Stimulated activated CD4-positive, alpha-beta T cell treated with anti-CD3 and anti-CD28 coated beads, Interleukin-12 subunit alpha, Interleukin-12 subunit beta, amount 100 ng/mL, for 24 hours (primary cell): ENCODE data around the gene RTKN.
"Not testable (repeated sequence)": the region's sequence is repeated elsewhere in the genome, so short reads cannot be mapped to it uniquely, and the experiment has no call there.

Source experiments
- DNase-seq, 2 experiments: peaks; one replicate each; pipeline ENCODE4 v3.0.0-alpha.2; 2020; ENCODE audit warnings: low read depth in 2 of 2

RTKN gene, protein sequence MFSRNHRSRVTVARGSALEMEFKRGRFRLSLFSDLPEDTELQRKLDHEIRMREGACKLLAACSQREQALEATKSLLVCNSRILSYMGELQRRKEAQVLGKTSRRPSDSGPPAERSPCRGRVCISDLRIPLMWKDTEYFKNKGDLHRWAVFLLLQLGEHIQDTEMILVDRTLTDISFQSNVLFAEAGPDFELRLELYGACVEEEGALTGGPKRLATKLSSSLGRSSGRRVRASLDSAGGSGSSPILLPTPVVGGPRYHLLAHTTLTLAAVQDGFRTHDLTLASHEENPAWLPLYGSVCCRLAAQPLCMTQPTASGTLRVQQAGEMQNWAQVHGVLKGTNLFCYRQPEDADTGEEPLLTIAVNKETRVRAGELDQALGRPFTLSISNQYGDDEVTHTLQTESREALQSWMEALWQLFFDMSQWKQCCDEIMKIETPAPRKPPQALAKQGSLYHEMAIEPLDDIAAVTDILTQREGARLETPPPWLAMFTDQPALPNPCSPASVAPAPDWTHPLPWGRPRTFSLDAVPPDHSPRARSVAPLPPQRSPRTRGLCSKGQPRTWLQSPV

DNA sequence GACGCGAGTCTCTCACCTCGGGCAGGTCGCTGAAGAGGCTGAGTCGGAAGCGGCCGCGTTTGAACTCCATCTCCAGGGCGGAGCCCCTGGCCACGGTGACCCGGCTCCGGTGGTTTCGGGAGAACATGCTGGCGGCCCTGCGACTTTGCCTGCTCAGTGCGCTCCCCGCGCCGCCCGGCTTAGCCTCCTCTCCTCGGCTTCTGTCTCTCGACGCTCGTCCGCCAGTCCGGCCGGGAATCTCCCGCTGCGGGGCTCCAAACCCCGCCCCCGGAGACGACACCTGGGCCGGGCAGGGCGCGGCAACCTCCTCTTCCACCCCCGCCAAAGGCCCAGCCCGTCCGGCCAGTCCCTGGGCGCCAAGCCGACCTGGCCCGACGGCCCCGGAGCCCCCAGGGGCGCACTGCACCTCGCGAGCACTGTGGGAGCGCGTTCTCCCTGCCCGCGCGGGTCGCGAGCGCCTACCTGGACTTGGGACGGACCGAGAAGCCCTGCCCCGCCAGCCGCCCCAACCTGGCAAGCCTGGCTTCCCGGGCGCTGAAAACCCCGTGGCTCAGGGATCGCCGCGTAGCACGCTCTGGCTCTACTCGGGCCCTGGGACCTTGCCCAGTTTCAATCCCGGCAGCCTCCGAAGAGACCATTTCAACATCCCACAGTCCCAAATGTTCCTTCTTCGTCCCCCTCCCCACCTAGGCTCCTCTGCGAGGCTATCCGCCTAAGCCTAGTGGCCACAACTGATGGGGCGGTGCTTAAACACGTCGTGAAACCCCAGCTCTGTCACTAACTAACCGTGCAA, at the start of gene RTKN:
TSS of gene RTKN (minus strand) at position 248 of the 793 bp plus-strand sequence. CDS start at position 127, 121 bp downstream.
- no peak for DNase-seq

DNA sequence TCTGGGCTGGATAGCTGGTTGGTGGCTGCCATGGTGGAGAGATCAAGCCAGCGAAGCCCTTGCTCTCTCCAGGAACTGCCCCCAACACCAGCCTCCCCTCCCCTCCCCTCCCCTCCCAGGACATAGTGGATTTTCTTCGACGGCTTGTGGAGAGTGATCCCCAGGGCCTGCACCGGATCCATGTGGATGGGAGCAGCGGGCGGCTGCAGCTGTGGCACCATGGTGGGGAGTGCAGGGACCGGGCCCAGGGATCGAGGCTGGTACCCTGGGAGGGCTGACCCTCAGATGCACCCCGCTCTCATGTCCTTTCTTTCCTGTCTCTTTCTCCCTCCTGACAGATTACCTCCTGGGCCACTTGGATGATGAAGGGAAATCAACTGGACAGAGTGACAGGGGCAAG, 48.2 kb upstream of the RTKN start:
- no peak for DNase-seq

DNA sequence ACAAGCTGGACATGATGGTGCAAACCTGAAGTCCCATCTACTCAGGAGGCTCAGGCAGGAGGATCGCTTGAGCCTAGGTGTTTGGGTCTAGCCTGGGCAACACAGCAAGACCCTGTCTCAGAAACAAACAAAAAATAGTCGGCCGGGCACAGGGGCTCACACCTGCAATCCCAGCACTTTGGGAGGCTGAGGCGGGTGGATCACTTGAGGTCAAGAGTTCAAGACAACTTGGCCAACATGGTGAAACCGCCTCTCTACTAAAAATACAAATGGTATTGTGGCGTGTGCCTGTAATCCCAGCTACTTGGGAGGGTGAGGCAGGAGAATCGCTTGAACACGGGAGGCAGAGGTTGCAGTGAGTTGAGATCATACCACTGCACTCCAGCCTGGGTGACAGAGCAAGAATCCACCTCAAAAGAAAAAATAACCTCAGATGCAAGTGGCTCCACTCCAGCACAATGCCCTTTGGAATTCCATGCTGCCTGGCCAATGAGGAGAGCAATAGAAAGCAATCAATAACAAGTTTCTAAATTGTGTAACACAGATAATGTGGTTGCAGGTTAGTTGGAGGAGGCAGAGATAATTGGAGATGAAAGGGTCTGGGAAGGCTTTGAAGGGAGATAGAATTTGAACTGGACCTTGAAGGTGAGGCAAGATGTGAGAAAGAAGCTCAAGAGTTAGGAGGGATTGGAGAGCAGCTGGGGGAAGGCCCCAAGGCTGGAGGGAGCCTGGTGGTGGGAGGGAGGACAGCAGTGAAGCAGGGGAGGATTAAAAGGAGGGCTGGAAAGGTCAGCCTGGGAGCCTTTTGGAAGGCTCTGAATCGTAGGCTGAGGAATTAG, 47.1 kb upstream of the RTKN start:
- no peak for DNase-seq

DNA sequence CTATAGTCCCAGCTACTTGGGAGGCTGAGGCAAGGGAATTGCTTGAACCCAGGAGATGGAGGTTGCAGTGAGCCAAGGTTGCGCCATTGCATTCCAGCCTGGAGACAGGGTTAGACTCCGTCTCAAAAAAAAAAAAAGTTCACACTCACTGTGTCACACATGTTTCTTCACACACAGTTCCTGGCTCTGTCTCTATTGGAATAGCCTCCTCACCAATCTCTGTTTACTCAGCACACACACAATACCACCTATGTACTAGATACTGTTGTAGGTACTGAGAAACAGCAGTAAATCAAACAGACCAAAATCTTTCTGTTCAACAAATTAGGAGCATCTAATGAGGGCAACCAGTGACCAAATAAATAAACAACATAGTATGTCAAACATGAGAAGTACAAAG, 44.4 kb upstream of the RTKN start:
- DNase-seq: no peak

DNA sequence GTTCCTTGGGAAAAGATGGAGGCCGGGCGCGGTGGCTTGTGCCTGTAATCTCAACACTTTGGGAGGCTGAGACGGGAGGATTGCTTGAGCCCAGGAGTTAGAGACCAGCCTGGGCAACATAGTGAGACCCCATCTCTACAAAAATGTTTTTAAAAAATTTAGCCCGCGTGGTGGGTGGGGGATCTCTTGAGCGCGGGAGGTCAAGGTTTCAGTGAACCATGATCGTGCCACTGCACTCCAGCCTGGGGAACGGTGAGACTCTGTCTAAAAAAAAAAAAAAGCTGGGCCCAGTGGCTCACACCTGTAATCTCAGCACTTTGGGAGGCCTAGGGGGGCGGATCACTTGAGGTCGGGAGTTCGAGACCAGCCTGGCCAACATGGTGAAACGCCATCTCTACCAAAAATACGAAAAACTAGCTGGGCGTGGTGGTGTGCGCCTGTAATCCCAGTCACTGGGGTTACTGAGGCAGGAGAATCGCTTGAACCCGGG, 42.0 kb upstream of the RTKN start:
- DNase-seq: not testable (repeated sequence)

DNA sequence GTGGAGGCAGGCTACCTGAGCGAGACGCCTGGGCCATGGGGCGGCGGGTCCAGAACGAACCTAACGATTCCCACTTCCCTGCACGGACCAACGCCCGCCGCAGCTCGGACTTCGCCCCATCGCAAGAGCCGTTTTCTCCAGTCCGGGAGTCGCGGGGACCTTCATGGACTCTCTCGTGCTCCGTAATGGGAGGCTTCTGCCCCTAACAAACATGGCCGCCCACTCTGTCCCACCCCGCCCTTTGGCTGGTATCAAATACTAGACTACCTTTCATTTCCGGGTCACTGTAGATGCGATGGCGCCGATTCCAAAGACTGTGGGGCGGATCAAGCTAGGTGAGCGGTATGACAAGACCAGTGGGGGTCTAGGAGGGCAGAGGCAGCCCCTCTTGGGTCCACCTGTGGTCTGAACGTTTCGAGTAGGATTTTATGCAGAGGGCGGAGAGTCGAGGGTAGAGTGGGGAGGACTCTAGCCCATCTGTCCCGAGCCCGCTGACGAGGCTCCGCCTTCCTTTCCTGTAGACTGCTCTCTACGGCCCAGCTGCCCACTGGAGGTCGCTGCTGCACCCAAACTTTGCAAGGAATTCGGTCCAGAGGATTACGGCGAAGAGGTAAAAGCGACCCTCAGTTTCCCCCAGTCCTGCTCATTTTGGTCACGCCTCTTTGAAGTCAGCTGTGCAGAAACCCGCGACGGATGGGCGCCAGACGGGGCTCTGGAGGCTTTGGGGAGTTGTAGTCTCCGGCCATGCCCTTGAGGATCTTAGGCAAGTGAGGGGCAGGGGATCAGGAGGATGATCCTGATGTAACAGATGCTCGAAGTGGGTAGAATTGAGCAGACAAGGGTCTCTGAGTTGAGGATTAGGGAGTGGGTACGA, 41.3 kb upstream of the RTKN start, which contains the start of the genes CCDC142 and TTC31:
TSS of gene CCDC142 (minus strand) at position 198 of the 874 bp plus-strand sequence. CDS start at position 37, 161 bp downstream.
TSS of gene TTC31 (plus strand) at position 281 of the 874 bp plus-strand sequence. CDS start at position 296, 15 bp downstream.
- DNase-seq: peak; percentile 85 to 93

DNA sequence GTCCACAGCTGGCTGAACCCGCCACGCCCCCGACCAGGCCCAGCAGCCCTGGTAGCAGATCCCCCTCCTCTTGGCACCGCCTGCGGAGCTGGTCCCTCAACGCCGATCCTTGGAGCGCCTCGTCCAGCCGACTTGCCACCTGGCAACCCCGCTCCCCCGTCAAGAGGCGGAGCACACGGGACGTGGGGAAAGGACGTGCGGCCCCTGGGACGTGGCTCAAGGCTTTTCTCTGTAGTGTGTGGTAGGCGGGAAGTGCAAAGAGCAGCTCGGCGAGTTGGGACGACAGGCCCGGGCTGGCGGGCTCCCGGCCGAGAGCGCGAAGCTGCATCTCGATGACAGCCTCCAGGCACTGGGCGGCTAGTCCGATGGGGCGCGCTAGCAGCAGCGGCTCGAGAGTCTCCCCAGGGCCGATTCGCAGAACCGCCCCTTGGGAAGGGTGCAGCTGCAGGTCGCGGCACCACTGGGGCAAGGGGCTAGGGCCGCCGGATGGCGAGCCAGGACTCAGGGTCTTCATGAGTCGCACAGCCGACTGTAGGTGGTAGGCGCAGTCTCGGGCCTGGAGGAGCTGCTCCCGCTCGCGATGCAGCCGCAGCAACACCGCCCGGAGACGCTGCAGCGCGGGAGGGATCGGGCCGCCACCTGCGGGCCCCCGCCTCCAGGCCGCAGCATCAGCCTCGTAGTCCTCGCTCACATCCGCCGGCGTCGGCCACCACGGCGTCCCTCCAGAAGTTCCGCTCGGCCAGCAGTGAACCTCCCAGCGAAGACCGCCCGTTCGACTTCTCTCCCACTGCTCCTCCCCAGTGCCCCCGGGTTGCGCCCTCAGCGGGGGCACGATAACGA, 40.4 kb upstream of the RTKN start:
- DNase-seq: no peak

DNA sequence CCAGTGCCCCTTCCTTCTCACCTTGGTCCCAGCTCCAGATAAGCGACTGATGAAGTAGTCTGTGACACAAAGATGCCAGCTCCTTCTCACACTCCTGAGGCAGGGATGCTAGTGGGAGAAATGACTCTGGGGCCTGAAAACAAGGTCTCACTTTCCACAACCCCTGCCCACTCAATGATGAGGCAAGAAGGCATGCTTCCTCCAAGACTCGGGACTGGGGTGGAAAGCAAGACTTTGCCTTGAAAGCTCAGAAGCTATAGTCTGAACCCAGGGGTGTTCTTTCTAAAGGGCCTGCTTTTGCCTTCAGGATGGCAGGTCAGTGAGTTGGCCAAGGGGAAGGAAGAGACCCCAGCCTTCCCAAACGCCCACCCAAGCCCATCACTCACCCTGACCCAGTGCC, 39.7 kb upstream of the RTKN start:
- DNase-seq: no peak

DNA sequence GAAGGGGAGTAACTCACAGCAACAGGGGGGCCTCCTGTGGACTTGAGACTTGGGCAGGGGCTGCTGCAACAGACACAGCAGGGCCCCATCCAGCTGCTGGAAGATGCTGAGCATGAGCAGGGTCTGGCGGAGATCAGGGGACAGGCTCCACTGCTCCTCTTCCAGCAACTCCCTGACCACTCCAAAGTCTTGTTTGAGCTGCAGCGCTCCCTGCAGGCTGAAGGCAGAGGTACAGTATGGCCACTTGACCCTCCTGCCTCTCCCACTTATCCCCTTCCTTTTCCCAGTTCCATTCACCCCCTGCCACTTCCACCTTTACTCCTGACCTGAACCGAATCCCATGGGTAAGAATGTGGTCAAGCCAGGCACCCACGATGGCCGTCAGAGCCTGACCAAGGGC, 33.2 kb upstream of the RTKN start:
- no peak for DNase-seq

DNA sequence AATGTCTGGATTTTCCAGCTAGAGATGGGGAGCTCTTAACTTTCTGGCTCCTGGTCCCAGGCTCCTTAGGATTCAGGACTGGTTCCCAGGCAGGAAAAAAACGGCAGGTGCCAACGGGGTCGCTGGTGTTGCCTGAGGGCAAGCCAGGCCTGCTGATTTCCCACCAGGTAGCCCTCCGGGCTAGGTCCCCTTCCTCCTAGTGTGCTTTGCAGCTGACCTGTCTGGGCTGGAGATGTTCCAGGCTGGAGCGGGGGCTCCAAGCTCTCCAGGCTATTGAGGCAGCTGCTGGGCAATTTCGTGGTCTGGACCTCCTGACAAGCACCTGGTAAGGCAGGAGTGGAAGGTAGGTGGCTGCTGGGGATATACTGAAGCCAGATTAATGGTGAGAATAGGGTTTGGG, 32.7 kb upstream of the RTKN start:
- no peak for DNase-seq

DNA sequence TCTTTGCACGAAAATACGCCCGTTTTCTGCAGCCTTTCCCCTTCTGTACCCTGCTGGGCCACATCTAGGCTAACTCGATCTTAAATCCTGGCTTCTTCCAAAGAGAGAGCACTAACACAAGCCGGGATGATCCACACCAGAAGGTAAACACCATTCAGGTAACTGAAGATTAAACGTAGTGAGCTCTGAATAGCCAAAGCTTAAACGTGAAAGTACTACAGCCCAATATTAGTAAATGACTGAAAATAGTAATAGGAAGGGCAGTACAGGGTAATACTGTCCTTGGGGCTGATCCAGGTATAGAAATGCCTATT, 31.2 kb upstream of the RTKN start:
- no peak for DNase-seq

DNA sequence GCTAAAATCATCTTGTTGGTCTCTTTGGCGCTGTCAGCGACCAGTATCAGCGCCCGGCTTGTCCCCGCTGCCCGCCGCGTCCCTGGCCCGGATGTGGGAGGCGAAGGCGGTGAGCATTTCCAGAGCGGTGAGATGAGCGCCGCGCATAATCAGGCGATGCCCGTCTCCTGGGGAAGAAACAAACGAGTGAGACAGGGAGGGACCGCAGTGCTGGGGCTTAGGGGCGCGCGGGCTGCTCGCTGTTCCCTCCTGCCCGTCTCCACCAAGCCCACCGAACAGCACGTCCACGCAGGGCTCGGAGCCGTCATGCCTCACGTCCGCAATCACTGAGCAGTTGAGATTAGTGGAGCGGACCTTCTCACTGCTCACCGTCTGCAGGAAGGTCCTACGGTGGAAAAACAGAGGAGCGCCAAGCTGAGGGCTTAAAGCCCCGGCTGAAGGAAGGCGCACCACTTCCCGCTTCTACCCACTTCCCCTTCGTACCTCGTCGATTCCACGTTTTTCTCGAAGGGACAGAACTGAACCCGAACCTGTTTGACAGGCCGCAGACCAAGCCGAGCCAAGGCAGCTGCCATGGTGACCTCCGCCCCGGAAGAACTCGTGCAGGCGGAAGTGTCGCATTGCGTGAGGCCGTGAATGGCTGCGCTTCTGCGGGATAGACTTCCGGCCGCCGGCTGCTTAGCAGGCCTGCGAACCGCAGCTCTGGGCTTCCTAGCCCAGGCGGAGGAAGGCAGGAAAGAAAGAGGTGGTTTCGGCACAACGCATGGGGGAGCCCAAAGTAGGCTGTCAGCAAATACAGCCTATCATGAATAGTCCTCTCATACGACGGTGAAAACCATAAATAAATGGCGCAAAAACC, 30.6 kb upstream of the RTKN start, which contains the start of gene MRPL53:
TSS of gene MRPL53 (minus strand) at position 595 of the 859 bp plus-strand sequence. CDS start at position 575, 20 bp downstream.
- DNase-seq: peak; percentile 91 to 96

DNA sequence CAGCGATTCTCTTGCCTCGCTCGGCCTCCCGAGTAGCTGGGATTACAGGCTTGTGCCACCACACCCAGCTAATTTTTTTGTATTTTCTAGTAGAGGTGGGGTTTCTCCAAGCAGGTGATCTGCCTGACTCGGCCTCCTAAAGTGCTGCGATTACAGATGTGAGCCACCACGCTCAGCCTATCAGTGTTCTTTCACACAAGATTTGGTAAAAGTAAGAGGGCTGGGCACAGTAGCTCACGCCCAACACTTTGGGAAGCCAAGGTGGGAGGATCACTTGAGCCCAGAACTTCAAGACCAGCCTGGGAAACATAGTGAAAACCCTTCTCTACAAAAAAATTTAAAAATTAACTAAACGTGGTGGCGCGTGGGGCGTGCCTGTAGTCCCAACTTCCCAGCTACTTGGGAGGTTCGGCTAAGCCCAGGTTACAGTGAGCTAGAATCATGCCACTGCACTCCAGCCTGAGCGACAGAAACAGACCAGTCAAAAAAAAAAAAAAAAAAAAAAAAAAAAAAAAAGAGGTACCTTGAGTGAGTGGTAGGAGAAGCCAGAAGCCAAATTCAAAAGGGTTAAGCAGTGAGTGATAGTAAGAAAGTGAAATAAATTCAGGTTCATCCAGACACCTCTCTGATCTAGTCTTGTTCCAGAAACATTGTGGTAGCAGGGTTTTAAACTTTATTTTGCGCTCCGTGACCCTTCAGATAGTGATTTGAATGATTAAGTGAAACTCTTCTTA, 29.8 kb upstream of the RTKN start:
- no peak for DNase-seq

DNA sequence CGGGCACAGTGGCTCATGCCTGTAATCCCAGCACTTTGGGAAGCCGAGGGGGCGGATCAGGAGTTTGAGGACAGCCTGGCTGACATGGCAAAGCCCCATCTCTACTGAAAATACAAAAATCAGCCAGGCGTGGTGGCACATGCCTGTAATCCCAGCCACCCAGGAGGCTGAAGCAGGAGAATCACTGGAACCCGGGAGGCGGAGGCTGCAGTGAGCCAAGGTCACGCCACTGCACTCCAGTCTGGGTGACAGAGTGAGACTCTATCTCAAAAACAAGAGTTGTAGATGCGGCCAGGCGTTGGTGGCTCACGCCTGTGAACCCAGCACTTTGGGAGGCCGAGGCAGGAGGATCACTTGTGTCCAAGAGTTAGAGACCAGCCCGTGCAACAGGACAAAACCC, 29.0 kb upstream of the RTKN start:
- not testable (repeated sequence) for DNase-seq

DNA sequence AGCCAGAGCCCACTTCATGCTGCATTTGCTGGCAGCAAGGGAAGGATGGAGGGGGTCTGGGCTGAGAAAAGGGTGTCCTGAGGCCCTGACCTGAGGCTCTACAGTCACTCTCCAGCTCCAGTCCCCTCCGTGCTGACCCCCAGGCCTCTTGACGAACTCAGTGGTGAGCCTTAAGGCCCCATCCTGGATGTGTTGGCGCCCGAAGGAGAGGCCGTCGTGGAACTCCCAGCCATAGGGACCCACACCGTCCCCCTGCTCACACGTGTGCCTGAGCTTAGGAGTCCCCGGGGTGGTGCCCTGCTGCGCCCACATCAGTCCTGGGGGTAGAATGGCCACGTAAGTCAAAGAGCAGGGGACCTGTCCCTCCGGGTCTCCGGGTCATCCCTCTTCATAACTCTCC, 22.7 kb upstream of the RTKN start:
- no peak for DNase-seq

DNA sequence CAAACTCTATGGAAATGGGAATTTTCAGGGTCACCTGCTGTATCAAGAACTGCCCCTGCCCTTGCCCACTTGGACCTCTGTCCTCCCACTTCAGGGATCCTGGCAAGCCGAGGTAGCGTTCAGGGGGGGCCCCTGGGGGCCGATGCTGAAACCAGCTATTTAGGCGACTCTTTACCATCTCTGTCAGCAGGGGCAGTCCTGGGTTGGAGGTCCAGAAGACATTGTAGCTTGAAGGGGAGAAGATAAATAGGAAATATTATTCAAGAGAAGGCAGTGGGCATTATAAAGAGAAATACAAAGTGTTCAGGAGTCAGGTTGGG, 21.0 kb upstream of the RTKN start:
- DNase-seq: no peak

DNA sequence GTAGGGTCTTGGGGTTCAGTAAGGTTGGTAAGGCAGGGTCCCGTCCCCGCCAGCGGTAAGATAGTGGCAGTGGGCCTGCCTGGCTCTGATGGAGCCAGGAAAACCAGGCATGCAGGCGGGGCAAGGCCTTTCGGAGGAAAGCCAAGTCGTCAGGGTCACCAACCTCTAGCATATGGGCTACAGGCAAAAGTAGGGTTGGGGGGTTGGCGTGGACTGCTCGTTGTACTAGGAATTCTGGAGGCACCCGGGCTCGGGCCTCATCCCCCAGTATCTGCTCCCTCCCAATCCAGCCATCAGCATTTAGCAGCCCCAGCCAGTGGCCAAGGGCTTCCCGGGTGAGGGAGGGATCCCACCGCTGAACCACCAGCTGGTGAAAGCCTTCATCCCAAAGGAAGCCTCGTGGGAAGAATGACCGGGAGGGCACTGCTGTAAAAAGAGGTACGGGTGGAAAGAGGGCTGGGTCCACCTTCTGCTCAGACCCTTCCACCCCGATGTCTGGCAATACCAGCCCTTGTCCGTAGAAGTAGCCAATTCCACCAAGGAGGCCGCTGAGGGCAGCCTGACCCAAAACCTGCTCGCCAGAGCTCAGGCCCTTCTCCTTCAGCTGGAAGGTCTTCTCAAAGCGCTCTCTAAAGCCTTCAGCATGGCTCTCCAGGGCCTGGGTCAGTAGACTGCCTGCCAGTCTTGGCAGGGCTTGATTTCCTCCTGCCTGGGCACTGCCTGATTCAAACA, 20.5 kb upstream of the RTKN start:
- DNase-seq: no peak
